HG03175 (cell line): Measurements from ENCODE around the gene ZNF764.
"Not testable (repeated sequence)": the region's sequence is repeated elsewhere in the genome, so short reads cannot be mapped to it uniquely, and the experiment has no call there.

Experiments
- ATAC-seq: cut with Tn5 transposase; IDR thresholded peaks from one replicate; pipeline ENCODE4 v1.9.1; 2021; ENCODE audit warnings: mild to moderate bottlenecking, moderate library complexity; ENCODE audit not compliant: unreplicated experiment

ZNF764 gene

GRCh38 chr16:30551781-30552180 lies 6.4 kb downstream of the ZNF764 start:
- ATAC-seq = no peak

GRCh38 chr16:30548416-30549253 lies 9.5 kb downstream of the ZNF764 start:
- ATAC-seq = no peak

GRCh38 chr16:30546115-30546514 lies 12.1 kb downstream of the ZNF764 start:
- ATAC-seq = no peak

GRCh38 chr16:30543067-30543466 lies 15.1 kb downstream of the ZNF764 start:
- no peak for ATAC-seq

- no peak for ATAC-seq
Measured at GRCh38 chr16:30541502-30542329, 16.5 kb downstream of the ZNF764 start.

- ATAC-seq = not testable (repeated sequence)
Measured at GRCh38 chr16:30540916-30541464, 17.2 kb downstream of the ZNF764 start.

- not testable (repeated sequence) for ATAC-seq
Measured at GRCh38 chr16:30539986-30540526, 18.1 kb downstream of the ZNF764 start.

GRCh38 chr16:30539000-30539964 lies 18.9 kb downstream of the ZNF764 start:
- ATAC-seq = no peak

GRCh38 chr16:30536391-30537024 lies 21.7 kb downstream of the ZNF764 start:
- ATAC-seq = not testable (repeated sequence)

- peak; percentile 47 for ATAC-seq
Measured at GRCh38 chr16:30535777-30536190, 22.4 kb downstream of the ZNF764 start.

- peak; percentile 9 for ATAC-seq
Measured at GRCh38 chr16:30535106-30535776, 22.9 kb downstream of the ZNF764 start.

- peak; percentile 70 for ATAC-seq
Measured at GRCh38 chr16:30534368-30535105, 23.6 kb downstream of the ZNF764 start, which contains the start of gene ZNF747. ZNF747 (minus strand) TSS chr16:30534858; CDS start chr16:30534679, 179 bp downstream.

GRCh38 chr16:30533748-30534367 lies 24.3 kb downstream of the ZNF764 start:
- peak; percentile 12 for ATAC-seq

- ATAC-seq = no peak
Measured at GRCh38 chr16:30533146-30533522, 25.0 kb downstream of the ZNF764 start.

GRCh38 chr16:30532285-30533145 lies 25.7 kb downstream of the ZNF764 start:
- no peak for ATAC-seq

- no peak for ATAC-seq
Measured at GRCh38 chr16:30530163-30531037, 27.8 kb downstream of the ZNF764 start.
